PC-3 (cell line): ENCODE measurements around the gene SPRED3. TPM values are rescaled to one million over a fixed set of nuclear protein-coding genes. Genes with fewer than 3 reads are reported as not detected.
A peak's percentile ranks its signal among the peaks of the same experiment; 100 is the strongest.

Source experiments
- ATAC-seq: fragments of 200-7000 bp; cut with Tn5 transposase; 2 replicates; pipeline ENCODE4 v1.9.1; 2020; ENCODE audit warnings: mild to moderate bottlenecking, moderate library complexity
- BruUV-seq: library from RNA; stranded (reverse); fragments of 400-500 nt; replicated peaks from 2 replicates; lab custom pipeline; 2021; lab: Mats Ljungman, UMichigan
- CTCF ChIA-PET: fragments of 300-600 bp; sonication (Branson Sonifier 250); formaldehyde crosslinking; loops from one replicate; lab custom pipeline; 2022; ENCODE audit warnings: antibody characterized with exemption; lab: Charles Lee
- POLR2A ChIA-PET: fragments of 300-600 bp; sonication (Branson Sonifier 250); formaldehyde crosslinking; loops from one replicate; lab custom pipeline; 2022; ENCODE audit warnings: antibody characterized with exemption; ENCODE audit not compliant: unreplicated experiment; lab: Charles Lee
- DNase-seq: peaks from one replicate; pipeline ENCODE4 v3.0.0-alpha.2; 2015
- H2AFZ ChIP-seq: fragments of 300-600 bp; sonication (generic); 2 replicates; pipeline ENCODE4 v1.6.0; 2016; ENCODE audit warnings: antibody characterized with exemption, low read length
- H3F3A ChIP-seq: fragments of 300-600 bp; sonication (generic); one replicate; pipeline ENCODE4 v1.6.0; 2017; ENCODE audit warnings: antibody characterized with exemption, low read length, control low read depth, mild to moderate bottlenecking; ENCODE audit not compliant: unreplicated experiment
- H3K27ac ChIP-seq: fragments of 300-600 bp; sonication (generic); 2 replicates; pipeline ENCODE4 v1.5.1; 2016; ENCODE audit warnings: mild to moderate bottlenecking, low read length
- H3K27me3 ChIP-seq: fragments of 300-600 bp; sonication (generic); 2 replicates; pipeline ENCODE4 v1.6.1; 2016; ENCODE audit warnings: low read length, mixed read lengths
- H3K36me3 ChIP-seq: fragments of 300-600 bp; sonication (generic); 2 replicates; pipeline ENCODE4 v1.6.1; 2016; ENCODE audit warnings: low read depth, mixed run types, low read length, mixed read lengths
- H3K4me1 ChIP-seq: fragments of 300-600 bp; sonication (generic); 2 replicates; pipeline ENCODE4 v1.5.1; 2016; ENCODE audit warnings: low read length; ENCODE audit not compliant: insufficient read depth
- H3K4me2 ChIP-seq: fragments of 300-600 bp; sonication (generic); 2 replicates; pipeline ENCODE4 v1.6.0; 2016; ENCODE audit warnings: low read length
- H3K4me3 ChIP-seq: fragments of 300-600 bp; sonication (generic); 2 replicates; pipeline ENCODE4 v1.5.1; 2016; ENCODE audit warnings: mild to moderate bottlenecking, low read length, mixed read lengths
- H3K79me2 ChIP-seq: fragments of 300-600 bp; sonication (generic); 2 replicates; pipeline ENCODE4 v1.6.1; 2017; ENCODE audit warnings: low read length, mixed read lengths
- H3K9ac ChIP-seq: fragments of 300-600 bp; sonication (generic); 2 replicates; pipeline ENCODE4 v1.6.0; 2016; ENCODE audit warnings: mild to moderate bottlenecking, low read length
- H3K9me2 ChIP-seq: fragments of 300-600 bp; sonication (generic); replicated peaks from 2 replicates; pipeline ENCODE4 v1.6.1; 2016; ENCODE audit warnings: mixed run types, low read length, mixed read lengths
- H3K9me3 ChIP-seq: fragments of 300-600 bp; sonication (generic); 2 replicates; pipeline ENCODE4 v1.6.1; 2016; ENCODE audit warnings: low read length, mixed read lengths
- H4K20me1 ChIP-seq: fragments of 300-600 bp; sonication (generic); 2 replicates; pipeline ENCODE4 v1.6.1; 2016; ENCODE audit warnings: low read length, mixed read lengths
- CTCF ChIP-seq: fragments of 300-600 bp; sonication (generic); conservative IDR thresholded peaks from 2 replicates; pipeline ENCODE4 v1.5.1; 2017; ENCODE audit warnings: antibody characterized with exemption, low read depth, mild to moderate bottlenecking, low read length
- EZH2 ChIP-seq: fragments of 300-600 bp; sonication (generic); IDR thresholded peaks from one replicate; pipeline ENCODE4 v1.6.1; 2017; ENCODE audit warnings: antibody characterized with exemption, mild to moderate bottlenecking, low read length; ENCODE audit not compliant: unreplicated experiment
- EZH2phosphoT487 ChIP-seq: fragments of 300-600 bp; sonication (generic); IDR thresholded peaks from 2 replicates; pipeline ENCODE4 v1.6.1; 2018; ENCODE audit warnings: mild to moderate bottlenecking, antibody characterized with exemption, low read length, borderline replicate concordance
- intact Hi-C: fragments of 100-400 bp; cut with micrococcal nuclease; formaldehyde crosslinking; loops from 2 replicates; pipeline ENCODE4 v1.9.0; 2023
- total RNA-seq: library from RNA; depleted of rRNA; stranded (reverse); fragments of >200 nt; gene quantifications from 2 replicates; pipeline ENCODE4 v1.2.3, GENCODE V29; 2014

The SPRED3 gene
- total RNA-seq, 1 experiment from 2014 or later, result 4.1 TPM

- H2AFZ ChIP-seq, result no peak overlapping the region
- H3K36me3 ChIP-seq, result no peaks in the 10 kb centered on the region
- H3K9me3 ChIP-seq, result no peaks in the 10 kb centered on the region
- no peak for ATAC-seq
- no peaks in the 10 kb centered on the region for H3K9me2 ChIP-seq
- H3K79me2 ChIP-seq, result no peaks in the 10 kb centered on the region
- CTCF ChIA-PET, result no interaction called here
- no peak overlapping the region for H3K4me2 ChIP-seq
- no TSS peak for BruUV-seq
- intact Hi-C loops, result no loop called here
- TF ChIP-seq EZH2phosphoT487 (no peak), CTCF (no peak), EZH2 (no peak)
- POLR2A ChIA-PET, result no interaction called here
- H3K27me3 ChIP-seq, result no peaks in the 10 kb centered on the region
- no peaks in the 10 kb centered on the region for H4K20me1 ChIP-seq
- DNase-seq, result no peak
- H3F3A ChIP-seq, result no peaks in the 10 kb centered on the region
- no peaks in the 10 kb centered on the region for H3K4me1 ChIP-seq
- no peak overlapping the region for H3K4me3 ChIP-seq
- H3K27ac ChIP-seq, result no peak overlapping the region
- no peak overlapping the region for H3K9ac ChIP-seq
Observed at GRCh38 chr19:38395381-38396114, 7.1 kb downstream of the SPRED3 start.

GRCh38 chr19:38399081-38399480 lies 10.6 kb downstream of the SPRED3 start:
- Histone ChIP-seq H3K9me3 (no peaks in the 10 kb centered on the region), H3K4me3 (no peak overlapping the region), H3K4me1 (peaks cover 8% of the 10 kb centered on the region; the same call in 1 of the 2 replicates), H3K79me2 (0 out of 2 replicates have a peak, but pooled peaks cover 2% of the 10 kb centered on the region), H3K9me2 (no peaks in the 10 kb centered on the region), H3K9ac (no peak overlapping the region), H3F3A (no peaks in the 10 kb centered on the region), H2AFZ (no peak overlapping the region), H3K4me2 (no peak overlapping the region), H3K27ac (no peak overlapping the region), H4K20me1 (no peaks in the 10 kb centered on the region), H3K36me3 (no peaks in the 10 kb centered on the region), H3K27me3 (no peaks in the 10 kb centered on the region)
- no TSS peak for BruUV-seq
- CTCF ChIA-PET, result no interaction called here
- intact Hi-C loops, result no loop called here
- DNase-seq (no peak), ATAC-seq (no peak)
- POLR2A ChIA-PET, result no interaction called here
- TF ChIP-seq EZH2phosphoT487 (no peak), CTCF (no peak), EZH2 (no peak)

- DNase-seq, result no peak
- Histone ChIP-seq H3K9ac (no peak overlapping the region), H3K9me2 (no peaks in the 10 kb centered on the region), H3K79me2 (0 out of 2 replicates have a peak, but pooled peaks cover 4% of the 10 kb centered on the region), H3K36me3 (no peaks in the 10 kb centered on the region), H3K9me3 (no peaks in the 10 kb centered on the region), H3K27ac (no peak overlapping the region), H3K4me1 (peaks cover 8% of the 10 kb centered on the region; the same call in 1 of the 2 replicates), H3K27me3 (no peaks in the 10 kb centered on the region), H3K4me2 (no peak overlapping the region), H3K4me3 (no peak overlapping the region), H3F3A (no peaks in the 10 kb centered on the region), H4K20me1 (no peaks in the 10 kb centered on the region), H2AFZ (no peak overlapping the region)
- TF ChIP-seq EZH2phosphoT487 (no peak), EZH2 (no peak), CTCF (no peak)
- CTCF ChIA-PET, result no interaction called here
- intact Hi-C loops, result no loop called here
- TSS peak; percentile 7 for BruUV-seq
- ATAC-seq, result no peak
- POLR2A ChIA-PET, result no interaction called here
Observed at GRCh38 chr19:38399537-38399936, 11.0 kb downstream of the SPRED3 start.
